Measurements from ENCODE around the gene ABTB2.

Gene ABTB2

DNA sequence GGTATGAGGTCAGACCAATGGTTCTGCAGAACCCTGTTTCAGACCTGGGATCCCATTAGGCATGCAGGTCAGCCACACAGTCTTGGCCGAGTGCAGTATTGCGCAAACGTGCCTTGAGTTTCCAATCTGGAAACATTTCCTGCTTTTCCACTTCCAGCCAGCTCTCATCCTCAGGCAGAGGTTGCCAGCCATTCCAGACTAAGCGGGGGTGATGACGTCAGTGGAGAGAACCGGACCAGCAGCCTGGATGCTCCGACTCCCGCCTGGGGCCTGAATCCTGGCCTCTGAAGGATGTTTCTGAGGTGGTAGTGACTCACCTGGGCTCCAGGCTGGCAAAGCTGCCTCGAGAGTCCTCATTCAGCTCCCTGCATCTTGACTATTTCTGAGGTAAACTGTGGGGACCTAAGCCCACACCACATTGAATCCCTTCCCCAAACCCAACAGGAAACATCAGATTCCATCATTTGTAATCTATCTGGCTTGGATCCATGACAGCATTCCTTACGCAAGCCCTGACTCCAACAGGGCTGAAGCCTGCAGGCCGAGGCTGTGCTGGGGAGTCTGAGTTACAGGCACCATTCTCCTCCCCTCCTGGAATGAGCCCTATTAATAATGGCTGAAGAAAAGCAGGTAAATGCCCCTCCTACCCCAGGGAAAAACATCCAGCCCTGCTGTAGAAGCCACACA lies 83.0 kb downstream of the ABTB2 start:
- no peak overlapping the region for H3K27ac ChIP-seq (ENCODE audit: low read depth, low read length, severe bottlenecking)
- 92 to 96% methylated on average over 10 of the region's 11 CpGs for WGBS, 2 experiments (ENCODE audit: insufficient coverage in 2 of 2)
- peaks cover 15% of the 10 kb centered on the region for H3K4me1 ChIP-seq (ENCODE audit: control insufficient read depth, insufficient read depth, low read length, poor library complexity, severe bottlenecking)
- H3K9me3 ChIP-seq (ENCODE audit: control insufficient read depth, low read length), result no peaks in the 10 kb centered on the region
- no peak overlapping the region for H3K4me3 ChIP-seq (ENCODE audit: extremely low read depth, insufficient read depth, low read length, poor library complexity, severe bottlenecking)
- no peaks in the 10 kb centered on the region for H3K36me3 ChIP-seq (ENCODE audit: control insufficient read depth, insufficient read depth, low read length)

DNA sequence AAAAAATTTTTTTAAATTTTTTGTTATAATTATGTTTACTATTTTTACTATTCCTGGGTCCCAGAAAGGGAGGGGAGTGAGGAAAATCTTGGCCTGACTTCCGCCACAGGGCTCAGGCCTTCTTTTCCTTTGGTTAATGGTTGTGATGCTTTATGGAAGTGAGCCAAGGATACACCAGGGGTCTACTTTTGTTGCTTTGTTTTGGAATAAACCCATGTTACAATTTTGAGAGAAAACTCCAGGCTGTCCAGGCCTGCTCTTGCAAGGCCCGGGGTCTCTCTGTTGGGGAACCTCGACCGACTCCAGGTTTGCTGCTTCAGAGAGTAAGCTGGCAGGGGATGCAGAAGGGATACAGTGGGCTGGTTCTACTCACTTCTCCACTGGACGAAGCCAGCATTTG lies 84.7 kb downstream of the ABTB2 start:
- Histone ChIP-seq H3K4me1 (ENCODE audit: control insufficient read depth, insufficient read depth, low read length, poor library complexity, severe bottlenecking) (peaks cover 30% of the 10 kb centered on the region), H3K4me3 (ENCODE audit: extremely low read depth, insufficient read depth, low read length, poor library complexity, severe bottlenecking) (no peak overlapping the region), H3K9me3 (ENCODE audit: control insufficient read depth, low read length) (no peaks in the 10 kb centered on the region), H3K27ac (ENCODE audit: low read depth, low read length, severe bottlenecking) (no peak overlapping the region), H3K36me3 (ENCODE audit: control insufficient read depth, insufficient read depth, low read length) (no peaks in the 10 kb centered on the region)
- WGBS, 2 experiments (ENCODE audit: insufficient coverage in 2 of 2), result 91 to 100% methylated on average over 1 to 4 of the region's 5 CpGs

DNA sequence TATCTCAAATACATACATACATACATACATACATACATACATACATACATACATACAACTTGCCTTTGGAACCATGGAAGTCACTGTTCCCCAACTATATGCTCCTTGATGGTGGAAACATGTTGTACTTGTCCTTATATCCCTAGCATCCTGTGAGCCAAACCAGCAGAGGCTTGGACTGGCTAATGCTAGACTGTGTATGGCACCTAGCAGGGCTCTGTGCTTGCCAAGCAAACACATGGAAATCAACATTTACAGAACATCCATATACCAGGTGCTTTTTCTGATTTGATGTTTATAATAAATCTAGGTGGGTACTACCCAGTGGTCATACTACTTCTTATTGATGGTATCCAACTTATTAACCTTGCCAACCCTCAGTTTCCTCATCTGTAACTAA lies 86.1 kb downstream of the ABTB2 start:
- Histone ChIP-seq H3K9me3 (ENCODE audit: control insufficient read depth, low read length) (no peaks in the 10 kb centered on the region), H3K4me1 (ENCODE audit: control insufficient read depth, insufficient read depth, low read length, poor library complexity, severe bottlenecking) (peaks cover 32% of the 10 kb centered on the region), H3K4me3 (ENCODE audit: extremely low read depth, insufficient read depth, low read length, poor library complexity, severe bottlenecking) (no peak overlapping the region), H3K27ac (ENCODE audit: low read depth, low read length, severe bottlenecking) (no peak overlapping the region), H3K36me3 (ENCODE audit: control insufficient read depth, insufficient read depth, low read length) (no peaks in the 10 kb centered on the region)

DNA sequence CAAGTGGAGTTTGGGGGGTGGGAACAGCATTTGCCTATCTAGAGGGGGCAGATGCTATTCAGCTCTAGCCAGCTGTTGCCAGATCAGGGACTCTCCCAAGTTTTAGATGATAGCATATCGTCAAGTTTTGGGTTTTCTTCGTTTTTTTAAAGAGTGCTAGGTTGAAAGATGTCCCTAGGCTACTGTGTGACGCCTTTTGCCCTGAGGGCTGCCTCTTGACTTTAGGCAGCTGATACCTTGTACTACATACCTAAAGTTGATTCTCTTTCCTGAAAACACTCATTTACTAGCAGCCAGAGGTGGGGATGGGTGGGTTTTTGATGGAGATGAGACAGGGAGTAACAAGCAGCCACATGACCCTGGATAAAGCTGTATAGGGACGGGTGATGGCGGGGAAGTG lies 87.1 kb downstream of the ABTB2 start:
- Histone ChIP-seq H3K4me1 (ENCODE audit: control insufficient read depth, insufficient read depth, low read length, poor library complexity, severe bottlenecking) (peaks cover 32% of the 10 kb centered on the region), H3K27ac (ENCODE audit: low read depth, low read length, severe bottlenecking) (no peak overlapping the region), H3K4me3 (ENCODE audit: extremely low read depth, insufficient read depth, low read length, poor library complexity, severe bottlenecking) (no peak overlapping the region), H3K36me3 (ENCODE audit: control insufficient read depth, insufficient read depth, low read length) (no peaks in the 10 kb centered on the region), H3K9me3 (ENCODE audit: control insufficient read depth, low read length) (no peaks in the 10 kb centered on the region)
- WGBS, 2 experiments (ENCODE audit: insufficient coverage in 2 of 2), result 94% methylated on average over 2 to 4 of the region's 5 CpGs

DNA sequence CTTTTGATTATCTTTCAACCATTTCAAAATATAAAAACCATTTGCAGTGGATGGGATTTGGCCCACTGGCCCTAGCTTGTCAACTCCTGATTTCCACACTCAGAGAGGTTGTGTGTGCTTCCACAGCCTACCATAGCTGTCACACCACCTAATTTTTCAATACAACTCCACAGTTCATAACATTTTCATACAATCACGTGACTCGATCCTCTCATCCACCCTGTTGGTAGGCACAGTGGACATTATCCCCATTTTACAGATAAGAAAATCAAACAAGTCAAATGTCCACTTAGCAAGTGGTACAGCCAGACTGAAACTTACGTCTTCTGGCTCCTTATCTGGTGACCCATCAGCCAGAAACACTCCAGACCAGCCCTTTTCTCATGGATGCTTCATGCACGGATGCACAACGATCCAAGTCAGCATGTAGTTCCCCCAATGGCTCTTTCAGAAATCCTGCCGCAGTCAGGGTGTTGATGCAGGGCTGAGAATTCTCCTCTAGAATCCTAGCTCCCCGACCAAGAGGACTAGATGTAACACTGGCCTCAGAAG lies 88.0 kb downstream of the ABTB2 start:
- Histone ChIP-seq H3K9me3 (ENCODE audit: control insufficient read depth, low read length) (no peaks in the 10 kb centered on the region), H3K4me1 (ENCODE audit: control insufficient read depth, insufficient read depth, low read length, poor library complexity, severe bottlenecking) (peaks cover 26% of the 10 kb centered on the region), H3K36me3 (ENCODE audit: control insufficient read depth, insufficient read depth, low read length) (no peaks in the 10 kb centered on the region), H3K4me3 (ENCODE audit: extremely low read depth, insufficient read depth, low read length, poor library complexity, severe bottlenecking) (no peak overlapping the region), H3K27ac (ENCODE audit: low read depth, low read length, severe bottlenecking) (no peak overlapping the region)
- WGBS, 2 experiments (ENCODE audit: insufficient coverage in 2 of 2), result 93 to 98% methylated on average over 6 of the region's 7 CpGs

DNA sequence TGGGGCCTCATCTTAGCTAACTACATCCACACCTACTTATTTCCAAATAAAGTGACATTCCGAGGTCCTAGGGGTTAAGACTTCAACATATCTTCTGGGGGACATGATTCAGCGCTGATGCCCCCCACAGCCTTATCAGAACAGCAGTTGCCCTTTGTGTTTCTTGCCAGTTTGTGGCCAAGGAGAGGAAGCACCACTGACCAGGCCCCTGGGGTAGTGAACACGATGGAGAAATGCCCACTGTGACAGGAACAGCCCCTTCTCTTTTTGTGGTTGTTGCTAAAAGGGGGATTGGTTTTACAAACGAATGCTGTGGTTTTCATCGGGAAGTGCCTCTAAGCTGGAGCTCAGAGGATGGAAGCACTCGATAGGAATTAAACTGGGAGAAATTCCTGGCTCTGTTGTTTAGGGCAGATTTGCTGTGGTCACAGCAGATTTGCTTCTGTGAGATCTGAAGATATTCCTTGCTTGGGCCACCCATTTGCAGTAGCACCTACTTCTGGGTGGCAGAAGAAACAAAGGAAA lies 88.8 kb downstream of the ABTB2 start:
- no peaks in the 10 kb centered on the region for H3K9me3 ChIP-seq (ENCODE audit: control insufficient read depth, low read length)
- 75 to 78% methylated on average over 3 to 6 of the region's 6 CpGs for WGBS, 2 experiments (ENCODE audit: insufficient coverage in 2 of 2)
- peaks cover 25% of the 10 kb centered on the region for H3K4me1 ChIP-seq (ENCODE audit: control insufficient read depth, insufficient read depth, low read length, poor library complexity, severe bottlenecking)
- H3K36me3 ChIP-seq (ENCODE audit: control insufficient read depth, insufficient read depth, low read length), result no peaks in the 10 kb centered on the region
- H3K27ac ChIP-seq (ENCODE audit: low read depth, low read length, severe bottlenecking), result no peak overlapping the region
- H3K4me3 ChIP-seq (ENCODE audit: extremely low read depth, insufficient read depth, low read length, poor library complexity, severe bottlenecking), result no peak overlapping the region

DNA sequence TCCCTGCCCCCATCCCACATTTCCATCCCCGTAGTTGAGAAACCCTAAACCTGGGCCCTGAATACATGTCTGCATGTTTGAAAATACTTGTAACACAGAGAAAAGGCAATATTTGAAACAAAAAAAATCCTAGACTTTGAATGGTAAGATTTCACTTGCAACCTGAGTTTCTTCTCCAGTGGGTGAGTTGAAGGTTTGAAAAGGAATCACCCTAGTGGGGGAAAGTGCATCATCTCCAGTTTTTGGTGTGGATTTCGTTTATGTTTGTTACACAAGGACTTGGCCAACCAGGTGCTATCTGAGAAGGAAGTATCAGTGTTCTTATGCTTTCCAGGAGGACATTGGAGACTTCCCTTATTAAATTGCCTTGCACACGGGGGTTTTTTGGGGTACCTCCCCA lies 90.4 kb downstream of the ABTB2 start:
- WGBS, 2 experiments (ENCODE audit: insufficient coverage in 2 of 2), result 88 to 100% methylated on average over 1 of the region's 3 CpGs
- no peak overlapping the region for H3K4me3 ChIP-seq (ENCODE audit: extremely low read depth, insufficient read depth, low read length, poor library complexity, severe bottlenecking)
- peak overlapping the region; percentile 23 for H3K27ac ChIP-seq (ENCODE audit: low read depth, low read length, severe bottlenecking)

DNA sequence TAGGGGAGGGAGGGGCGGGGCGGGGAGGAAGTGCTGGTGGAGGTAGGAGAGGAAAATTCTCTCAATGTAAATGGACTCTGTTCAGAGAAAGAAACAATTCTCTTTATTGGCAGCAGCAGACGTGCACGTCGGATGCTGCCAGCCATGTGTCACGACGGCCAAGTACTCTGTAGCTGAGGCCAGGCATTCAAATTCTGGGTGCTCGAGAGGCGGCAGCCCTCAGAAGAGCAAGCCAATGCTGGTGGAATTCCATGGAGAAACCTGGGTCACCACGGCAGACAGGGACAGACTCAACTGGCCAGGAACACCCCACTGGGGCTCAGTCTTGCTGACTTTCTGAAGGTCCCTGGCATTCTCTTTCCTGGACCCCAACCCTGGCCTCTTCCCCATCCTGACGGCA lies 90.8 kb downstream of the ABTB2 start:
- no peaks in the 10 kb centered on the region for H3K9me3 ChIP-seq (ENCODE audit: control insufficient read depth, low read length)
- H3K36me3 ChIP-seq (ENCODE audit: control insufficient read depth, insufficient read depth, low read length), result no peaks in the 10 kb centered on the region
- peaks cover 25% of the 10 kb centered on the region for H3K4me1 ChIP-seq (ENCODE audit: control insufficient read depth, insufficient read depth, low read length, poor library complexity, severe bottlenecking)
- H3K4me3 ChIP-seq (ENCODE audit: extremely low read depth, insufficient read depth, low read length, poor library complexity, severe bottlenecking), result no peak overlapping the region
- 80 to 82% methylated on average over 8 to 9 of the region's 11 CpGs for whole genome bisulfite sequencing, 2 experiments (ENCODE audit: insufficient coverage in 2 of 2)
- peak overlapping the region; percentile 41 for H3K27ac ChIP-seq (ENCODE audit: low read depth, low read length, severe bottlenecking)

More for the DNA sequence above, 90.4 kb downstream of the ABTB2 start:
- H3K4me1 ChIP-seq (ENCODE audit: control insufficient read depth, insufficient read depth, low read length, poor library complexity, severe bottlenecking), result peaks cover 25% of the 10 kb centered on the region
- no peaks in the 10 kb centered on the region for H3K9me3 ChIP-seq (ENCODE audit: control insufficient read depth, low read length)
- H3K36me3 ChIP-seq (ENCODE audit: control insufficient read depth, insufficient read depth, low read length), result no peaks in the 10 kb centered on the region

DNA sequence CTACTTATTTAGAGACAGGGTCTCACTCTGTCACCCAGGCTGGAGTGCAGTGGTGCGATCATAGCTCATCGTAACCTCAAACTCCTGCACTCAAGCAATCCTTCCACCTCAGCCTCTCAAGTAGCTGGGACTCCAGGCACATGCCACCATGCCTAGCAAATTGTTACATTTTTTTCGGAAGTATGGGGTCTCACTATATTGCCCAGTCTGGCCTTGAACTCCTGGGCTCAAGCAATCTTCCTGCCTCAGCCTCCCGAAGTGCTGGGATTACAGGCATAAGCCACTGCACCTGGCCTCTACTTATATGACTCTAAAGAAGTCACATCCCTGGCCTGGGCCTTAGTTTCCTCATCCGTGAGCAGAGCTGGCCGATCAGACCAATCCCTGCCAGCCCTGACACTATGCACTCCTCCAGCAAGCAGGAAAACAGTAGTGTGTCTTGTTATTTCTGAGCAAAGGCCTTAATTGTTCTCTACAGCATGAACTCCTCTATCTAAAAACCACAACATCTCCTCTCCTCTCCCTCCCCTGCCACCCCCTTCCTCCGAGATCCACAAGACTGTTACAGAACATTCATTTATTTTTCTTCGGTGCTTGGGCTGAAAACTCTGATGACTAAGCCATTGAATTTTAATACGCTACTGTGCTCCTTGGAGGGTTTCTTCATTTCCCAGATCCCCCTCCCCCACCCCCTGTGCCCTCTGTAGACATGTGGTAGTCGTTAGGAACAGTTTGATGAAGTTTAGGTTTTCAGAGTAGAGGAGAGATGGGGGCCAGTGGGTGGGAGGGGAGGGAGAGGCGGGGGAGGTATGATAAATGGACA lies 91.5 kb downstream of the ABTB2 start:
- WGBS, 2 experiments (ENCODE audit: insufficient coverage in 2 of 2), result 88 to 90% methylated on average over 7 to 8 of the region's 11 CpGs
- H3K4me1 ChIP-seq (ENCODE audit: control insufficient read depth, insufficient read depth, low read length, poor library complexity, severe bottlenecking), result peaks cover 25% of the 10 kb centered on the region
- H3K27ac ChIP-seq (ENCODE audit: low read depth, low read length, severe bottlenecking), result peak overlapping the region; percentile 78
- no peaks in the 10 kb centered on the region for H3K36me3 ChIP-seq (ENCODE audit: control insufficient read depth, insufficient read depth, low read length)
- H3K4me3 ChIP-seq (ENCODE audit: extremely low read depth, insufficient read depth, low read length, poor library complexity, severe bottlenecking), result no peak overlapping the region
- H3K9me3 ChIP-seq (ENCODE audit: control insufficient read depth, low read length), result no peaks in the 10 kb centered on the region

DNA sequence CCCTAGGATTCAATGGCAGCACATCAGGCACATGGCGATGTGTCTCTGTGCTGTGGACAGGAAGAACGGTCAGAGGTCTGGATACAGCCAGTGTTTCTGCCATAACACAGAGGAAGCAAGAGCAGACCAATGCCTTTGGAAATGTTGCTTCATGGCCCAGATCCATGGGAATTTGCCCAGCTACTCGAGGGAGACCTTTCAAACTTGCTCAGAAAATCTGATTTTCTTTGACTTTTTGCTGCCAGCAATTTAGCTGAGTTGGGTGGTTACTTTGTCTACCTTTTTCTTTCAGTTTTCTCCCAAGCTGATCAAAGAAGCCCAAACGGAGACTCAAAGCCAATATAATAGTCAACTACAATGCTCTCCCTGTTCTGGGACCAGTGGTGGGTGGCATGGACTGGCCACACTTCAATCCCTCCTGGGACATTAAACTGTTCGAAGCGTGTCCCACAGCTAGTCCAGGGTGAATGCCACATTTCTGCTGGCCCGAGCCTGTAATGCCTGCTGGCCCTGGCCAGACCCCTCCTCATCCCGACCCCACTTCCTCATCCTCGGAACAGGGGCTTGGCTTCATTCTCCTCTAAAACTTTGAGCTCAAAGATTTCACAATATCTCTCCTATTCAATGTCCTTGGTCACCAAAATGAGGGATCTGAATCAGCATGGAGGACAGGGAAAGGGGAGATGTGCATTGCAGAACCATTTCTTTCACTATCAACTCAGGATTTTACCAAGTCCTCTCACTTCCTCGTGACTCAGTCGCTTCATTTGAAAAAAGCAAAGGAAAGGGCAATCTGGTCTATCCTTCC lies 93.3 kb downstream of the ABTB2 start:
- H3K4me1 ChIP-seq (ENCODE audit: control insufficient read depth, insufficient read depth, low read length, poor library complexity, severe bottlenecking), result peaks cover 14% of the 10 kb centered on the region
- H3K4me3 ChIP-seq (ENCODE audit: extremely low read depth, insufficient read depth, low read length, poor library complexity, severe bottlenecking), result no peak overlapping the region
- no peaks in the 10 kb centered on the region for H3K36me3 ChIP-seq (ENCODE audit: control insufficient read depth, insufficient read depth, low read length)
- no peaks in the 10 kb centered on the region for H3K9me3 ChIP-seq (ENCODE audit: control insufficient read depth, low read length)
- 87 to 91% methylated on average over 8 of the region's 11 CpGs for WGBS, 2 experiments (ENCODE audit: insufficient coverage in 2 of 2)
- H3K27ac ChIP-seq (ENCODE audit: low read depth, low read length, severe bottlenecking), result no peak overlapping the region

All from mesodermal cell (in vitro differentiated cells).